Superior temporal gyrus (tissue), 1 donor: ENCODE data around the gene RNASE4.
"Not testable (repeated sequence)": the region's sequence is repeated elsewhere in the genome, so short reads cannot be mapped to it uniquely, and the experiment has no call there.

ENCODE experiments used
- DNase-seq: peaks from one replicate; pipeline ENCODE4 v3.0.0-alpha.2; 2016; ENCODE audit errors: extremely low spot score

Gene RNASE4, protein sequence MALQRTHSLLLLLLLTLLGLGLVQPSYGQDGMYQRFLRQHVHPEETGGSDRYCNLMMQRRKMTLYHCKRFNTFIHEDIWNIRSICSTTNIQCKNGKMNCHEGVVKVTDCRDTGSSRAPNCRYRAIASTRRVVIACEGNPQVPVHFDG

DNA sequence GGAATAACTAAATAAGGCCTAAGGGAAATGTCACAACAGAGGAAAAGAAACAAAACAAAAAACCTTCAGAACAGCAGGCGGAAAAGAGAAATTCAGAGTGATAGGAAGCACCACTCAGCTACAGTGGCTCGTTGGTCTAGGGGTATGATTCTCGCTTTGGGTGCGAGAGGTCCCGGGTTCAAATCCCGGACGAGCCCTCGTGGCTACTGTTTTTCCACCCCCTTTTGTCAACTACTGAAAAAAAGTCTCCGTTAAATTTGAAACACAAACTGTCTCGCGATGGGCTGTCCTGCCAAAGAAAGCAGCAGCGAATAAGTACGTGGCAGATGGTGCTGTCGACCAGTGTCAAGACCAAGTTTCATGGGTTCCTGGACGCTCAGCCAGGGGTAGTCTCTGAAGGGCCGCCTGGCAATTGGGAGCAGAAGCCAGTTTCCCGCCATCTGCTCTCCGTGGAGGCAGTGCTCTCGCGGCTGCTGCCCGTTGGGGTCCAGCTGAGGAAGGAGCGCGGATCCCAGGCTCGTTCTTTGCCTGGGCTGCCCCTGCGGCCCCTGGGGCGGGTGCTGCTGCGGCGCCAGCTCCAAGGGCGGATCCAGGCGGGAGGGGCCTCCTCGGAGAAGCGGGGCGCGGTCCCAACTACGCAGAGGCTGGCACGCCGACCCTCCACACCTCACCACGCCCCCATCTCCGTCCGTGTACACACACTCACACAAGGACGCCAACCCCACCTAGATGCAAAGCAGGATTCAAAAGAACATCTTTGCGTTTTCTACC is at the start of gene RNASE4:
RNASE4 (plus strand) TSS at position 670 of the 771 bp plus-strand sequence. CDS start 14,812 bp downstream, outside the sequence.
- peak; percentile 95 for DNase-seq

DNA sequence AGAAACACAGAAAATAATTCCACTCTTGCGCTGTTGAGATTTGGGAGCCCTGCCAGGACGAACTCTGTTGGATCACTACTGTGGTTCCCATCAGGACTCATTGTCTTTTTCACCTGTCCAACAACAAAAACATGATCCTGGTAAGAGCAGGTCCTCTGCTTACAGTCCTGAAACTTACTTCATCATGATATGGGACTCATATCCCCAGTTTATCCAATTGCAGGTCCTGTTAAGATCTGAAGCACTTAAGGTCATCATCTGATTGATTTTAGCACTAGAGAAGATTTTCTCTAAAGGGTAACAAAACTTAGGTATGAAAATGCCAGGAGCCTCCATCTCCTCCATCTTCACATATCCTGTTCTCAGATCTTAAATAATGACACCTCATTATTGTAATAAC is 42.8 kb upstream of the RNASE4 start, which contains the start of gene OR6S1:
OR6S1 (minus strand) TSS at position 101 of the 400 bp plus-strand sequence; CDS start at position 101, 0 bp downstream.
- DNase-seq, result no peak

DNA sequence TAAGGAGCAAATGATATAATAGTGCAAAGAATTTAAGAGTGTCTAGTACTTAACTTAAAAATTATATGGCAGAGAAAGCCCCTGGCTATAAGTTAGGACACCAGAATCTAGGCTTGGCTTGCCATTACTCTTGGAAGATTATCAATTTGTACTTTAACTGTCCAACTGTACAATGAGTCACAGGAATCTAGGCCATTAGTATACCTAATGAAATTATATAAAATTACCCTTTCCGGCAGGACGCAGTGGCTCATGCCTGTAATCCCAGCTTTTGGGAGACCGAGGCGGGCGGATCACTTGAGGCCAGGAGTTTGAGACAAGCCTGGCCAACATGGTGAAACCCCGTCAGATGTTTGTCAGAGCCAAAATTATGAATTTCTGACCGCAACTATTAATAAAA is 42.2 kb upstream of the RNASE4 start:
- no peak for DNase-seq

DNA sequence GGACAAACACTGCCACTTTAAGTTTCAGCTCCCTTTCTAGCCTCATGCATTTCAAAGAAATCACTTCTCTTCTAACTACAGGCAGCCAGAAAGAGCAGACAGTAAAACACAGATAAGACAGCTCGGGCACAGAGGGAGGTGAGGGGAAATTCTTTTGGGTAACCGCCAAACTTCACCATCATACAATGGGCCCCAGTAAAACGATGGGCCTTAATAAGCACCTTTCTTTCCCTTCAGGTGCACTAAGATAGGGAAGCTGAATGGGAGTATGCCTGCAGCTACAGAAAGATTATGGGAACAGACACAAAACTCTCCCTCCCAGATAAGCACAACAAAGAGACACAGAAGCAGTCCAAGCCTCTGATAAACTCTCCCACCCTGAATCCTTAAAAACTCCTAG is 41.6 kb upstream of the RNASE4 start:
- not testable (repeated sequence) for DNase-seq

DNA sequence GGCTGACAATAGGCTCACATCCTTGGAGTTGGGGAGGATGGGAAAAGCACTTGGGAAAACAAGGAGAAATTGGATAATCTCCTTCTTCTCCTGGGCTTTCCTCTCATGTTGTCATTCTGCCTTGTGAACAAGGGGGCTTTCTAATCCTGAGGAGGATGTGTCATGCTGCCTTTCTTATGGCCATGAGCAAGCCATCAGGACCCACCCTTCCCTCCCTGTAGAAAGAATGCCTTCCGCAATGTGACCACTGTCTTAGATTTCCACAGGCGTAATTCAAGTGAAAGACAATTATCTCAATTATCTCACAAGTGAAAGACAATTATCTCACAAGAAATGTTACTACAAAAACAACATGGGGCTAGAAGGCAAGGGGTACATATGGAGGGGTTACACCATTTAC is 39.8 kb upstream of the RNASE4 start:
- no peak for DNase-seq

DNA sequence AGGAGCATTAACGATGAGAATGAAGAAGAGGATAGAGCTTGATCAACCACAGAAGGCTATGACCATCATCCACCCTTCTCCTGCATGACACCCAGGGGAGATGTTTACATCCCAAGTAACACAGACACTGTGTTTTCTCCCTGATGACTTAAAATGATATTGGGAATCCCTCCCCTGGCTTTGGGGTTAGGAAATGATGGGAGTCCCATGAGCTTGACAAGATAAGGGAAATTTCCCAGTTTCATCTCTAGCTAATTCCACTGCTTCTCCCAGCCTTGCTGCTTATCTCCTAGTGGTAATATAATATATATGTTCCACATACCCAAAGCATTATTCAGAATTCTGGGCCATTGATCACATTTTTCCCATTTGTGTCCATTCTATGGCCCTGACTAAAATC is 38.9 kb upstream of the RNASE4 start:
- no peak for DNase-seq

DNA sequence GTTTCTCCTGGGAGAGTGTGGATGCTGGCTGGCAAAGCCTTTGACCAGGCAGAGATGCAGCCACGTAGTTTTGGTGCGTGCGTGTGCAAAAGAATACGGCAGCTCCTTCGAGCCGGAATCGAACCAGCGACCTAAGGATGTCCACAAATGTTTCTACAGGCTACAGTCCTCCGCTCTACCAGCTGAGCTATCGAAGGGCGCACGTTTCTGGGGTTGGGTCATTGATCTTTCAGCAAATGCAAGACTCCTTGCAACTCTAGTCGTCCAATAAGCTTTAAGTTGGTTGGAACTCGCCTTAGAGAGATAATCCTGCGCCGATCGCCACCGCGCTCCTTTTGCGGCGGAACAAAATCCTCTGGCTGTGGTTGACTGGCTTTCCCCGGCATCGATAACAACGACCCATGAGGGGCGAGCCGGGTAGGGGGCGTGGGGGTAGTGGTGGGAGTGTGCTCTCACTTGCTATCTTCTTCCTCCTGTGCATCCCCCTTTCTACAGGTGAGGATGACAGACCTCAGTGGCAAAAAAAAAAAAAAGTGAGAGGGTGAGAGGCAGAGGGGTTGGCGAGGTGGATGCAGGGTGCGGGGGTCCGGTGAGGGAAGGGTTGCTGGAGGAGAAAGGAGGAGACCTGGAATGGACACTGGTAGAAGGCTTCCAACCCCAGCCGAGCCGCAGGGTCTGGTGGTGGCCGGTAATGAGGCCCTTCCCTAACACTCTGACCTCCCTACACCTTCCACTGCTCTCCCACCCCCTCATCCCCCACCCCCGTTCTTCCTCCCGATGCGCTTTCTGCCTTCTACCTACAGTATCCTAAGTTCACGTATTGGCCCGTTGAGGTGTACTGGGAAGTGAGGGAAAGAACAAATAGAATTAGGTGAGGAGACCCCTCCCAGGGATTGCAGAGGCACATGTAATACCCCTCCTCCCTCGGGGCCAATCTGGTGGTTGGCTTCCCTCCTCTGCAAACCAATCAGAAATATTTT is 31.1 kb upstream of the RNASE4 start:
- no peak for DNase-seq

DNA sequence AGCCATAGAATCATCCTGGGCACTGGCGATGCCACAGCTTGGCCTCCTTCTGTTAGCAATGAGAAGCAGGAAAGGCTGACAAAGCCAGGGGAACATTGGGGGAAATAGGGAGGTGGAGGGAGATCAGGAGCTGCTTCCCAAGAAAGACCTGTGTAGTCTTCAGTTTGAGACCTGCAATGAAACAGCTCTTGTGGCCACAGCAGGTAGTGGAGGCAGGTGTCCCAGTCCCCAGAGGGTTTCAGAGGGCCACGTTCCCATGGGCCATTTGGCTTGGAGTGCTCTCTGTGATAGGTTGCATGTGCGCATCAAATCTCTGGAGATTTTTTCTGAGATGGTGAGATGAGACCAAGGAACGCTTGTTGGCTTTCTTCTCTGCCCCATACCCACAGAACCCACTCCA is 28.5 kb upstream of the RNASE4 start:
- no peak for DNase-seq

DNA sequence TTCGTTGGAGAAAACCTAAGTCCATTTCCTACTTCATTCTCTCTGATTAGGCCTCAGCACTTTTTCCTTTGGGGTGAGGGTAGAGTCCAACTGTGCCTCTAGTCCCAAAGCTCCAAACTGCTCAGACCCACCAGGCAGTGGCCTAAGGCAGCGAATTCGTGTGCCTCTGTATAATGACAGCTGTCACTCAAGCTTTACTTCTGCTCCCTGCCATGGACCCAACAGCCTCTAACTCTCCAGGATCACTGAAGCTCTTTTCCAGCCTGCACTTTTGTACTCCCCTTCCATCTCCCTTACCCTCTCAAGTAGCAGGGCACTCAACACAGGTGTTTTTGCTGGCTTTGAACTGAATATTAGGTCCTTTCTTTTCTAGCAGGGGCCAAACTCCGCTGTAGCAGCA is 28.1 kb upstream of the RNASE4 start:
- no peak for DNase-seq

DNA sequence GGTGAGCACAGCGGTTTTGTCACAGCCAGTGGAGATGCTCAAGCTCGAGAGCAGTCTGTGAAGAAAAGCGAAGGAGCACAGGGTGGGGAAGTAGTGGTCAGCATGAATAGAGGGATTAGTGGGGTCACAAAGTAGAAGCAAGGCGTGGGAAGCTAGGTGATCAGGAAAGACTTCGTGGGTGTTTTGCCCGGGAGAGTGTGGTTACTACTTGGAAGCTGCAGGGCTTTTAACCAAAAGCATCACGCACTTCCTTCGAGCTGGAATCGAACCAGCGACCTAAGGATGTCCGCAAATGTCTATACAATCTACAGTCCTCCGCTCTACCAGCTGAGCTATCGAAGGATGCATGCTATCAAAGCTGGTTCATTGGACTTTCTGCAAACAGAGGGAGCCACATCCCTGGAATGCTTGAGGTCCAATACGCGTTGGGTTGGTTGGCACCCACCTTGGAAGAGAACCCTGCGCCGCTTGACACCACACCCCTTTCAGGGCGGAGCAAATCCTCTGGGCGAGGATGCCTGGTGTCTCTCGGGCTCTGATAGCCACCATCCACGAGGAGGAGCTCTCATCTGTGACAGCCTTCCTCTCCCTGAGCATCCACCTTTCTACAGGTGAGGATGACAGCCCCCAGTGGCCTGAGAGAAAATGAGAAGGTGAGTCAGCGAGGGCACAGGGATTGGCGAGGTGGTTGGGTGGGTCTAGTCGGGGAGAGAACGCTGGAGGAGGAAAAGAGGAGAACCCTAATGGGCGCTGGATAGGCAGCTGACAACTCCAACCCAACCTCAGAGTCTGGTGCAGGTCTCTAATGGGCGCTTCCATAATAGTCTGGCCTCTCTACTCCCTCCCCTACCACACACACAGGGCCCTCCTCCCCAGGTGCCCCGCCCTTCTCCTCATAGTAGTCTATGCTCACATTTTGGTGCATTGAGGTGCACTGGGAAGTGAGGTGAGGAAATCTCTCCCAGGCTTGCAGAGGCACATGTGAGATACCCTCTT is 26.8 kb upstream of the RNASE4 start:
- no peak for DNase-seq

DNA sequence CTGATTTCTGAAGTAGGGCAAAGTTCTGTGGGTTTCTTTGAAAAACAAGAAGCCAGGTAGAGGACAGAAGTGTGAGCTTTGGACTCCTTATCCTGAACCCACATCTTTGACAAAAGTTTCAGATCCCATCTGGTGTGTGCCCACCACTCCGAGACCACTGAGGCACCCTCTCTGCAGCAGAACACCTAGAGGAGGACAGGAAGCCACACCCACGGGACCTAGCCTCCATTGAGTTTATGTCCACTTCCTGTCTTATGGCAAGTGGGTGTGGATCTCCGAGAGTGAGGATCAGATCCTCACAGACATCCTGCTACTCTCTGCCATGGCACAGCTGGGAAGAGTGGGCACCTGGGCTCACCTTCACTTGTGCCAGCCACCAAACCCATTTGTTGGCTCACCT is 26.1 kb upstream of the RNASE4 start:
- no peak for DNase-seq

DNA sequence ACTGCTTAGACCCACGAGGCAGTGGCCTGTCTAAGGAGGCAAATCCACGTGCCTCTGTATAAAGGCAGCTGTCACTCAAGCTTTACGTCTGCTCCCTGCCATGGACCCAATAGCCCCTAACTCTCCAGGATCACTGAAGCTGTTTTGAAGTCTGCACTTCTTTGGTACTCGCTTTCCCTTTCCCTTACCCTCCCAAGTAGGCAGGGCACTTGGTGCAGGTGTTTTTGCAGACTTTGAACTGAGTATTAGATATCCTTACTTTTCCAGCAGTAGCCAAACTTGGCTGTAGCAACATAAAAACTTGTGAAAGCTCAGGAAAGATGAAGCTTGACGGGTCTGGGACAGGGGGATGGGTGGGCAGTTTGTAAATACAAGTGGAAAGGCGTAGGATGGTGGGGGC is 25.0 kb upstream of the RNASE4 start:
- DNase-seq, result no peak

DNA sequence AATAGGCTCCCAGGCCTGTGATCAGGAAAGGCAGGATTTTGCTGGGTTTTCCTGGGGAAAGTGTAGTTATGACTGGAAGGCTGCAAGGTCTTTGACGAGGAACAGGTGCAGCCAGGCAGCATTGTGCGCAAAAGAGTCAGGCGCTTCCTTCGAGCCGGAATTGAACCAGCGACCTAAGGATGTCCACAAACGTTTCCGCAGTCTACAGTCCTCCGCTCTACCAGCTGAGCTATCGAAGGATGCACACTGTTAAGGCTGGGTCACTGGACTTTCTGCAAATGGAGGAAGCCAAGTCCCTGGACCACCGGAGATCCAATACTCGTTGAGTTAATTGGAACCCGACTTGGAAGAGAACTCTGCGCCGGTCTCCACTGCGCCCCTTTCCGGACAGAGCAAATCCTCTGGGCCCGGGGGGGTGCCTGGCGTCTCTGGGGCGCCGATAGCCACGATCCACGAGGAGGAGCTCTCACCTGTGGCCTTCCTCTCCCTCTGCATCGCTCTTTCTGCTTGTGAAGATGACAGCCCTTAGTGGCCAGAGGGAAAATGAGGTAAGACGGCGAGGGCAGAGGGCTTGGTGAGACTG is 24.5 kb upstream of the RNASE4 start:
- no peak for DNase-seq

DNA sequence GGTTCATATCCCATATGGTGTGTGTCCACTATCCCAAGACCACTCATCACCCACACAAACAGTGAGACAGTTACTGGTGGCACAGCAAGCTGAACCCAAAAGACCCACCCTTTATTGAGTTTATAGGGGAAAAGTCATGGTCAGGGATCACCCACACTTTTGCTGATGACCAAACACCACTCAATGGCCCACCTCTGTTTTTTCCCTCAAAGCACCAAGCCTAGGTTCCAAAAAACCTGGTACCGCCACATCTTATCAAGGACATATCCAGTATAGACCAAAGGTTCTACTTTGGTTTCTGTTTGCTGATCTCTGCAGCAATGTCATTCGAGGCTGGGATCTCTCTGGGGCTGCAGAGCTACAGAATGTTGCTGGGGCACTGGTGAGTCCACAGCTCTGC is 23.2 kb upstream of the RNASE4 start:
- DNase-seq, result no peak

DNA sequence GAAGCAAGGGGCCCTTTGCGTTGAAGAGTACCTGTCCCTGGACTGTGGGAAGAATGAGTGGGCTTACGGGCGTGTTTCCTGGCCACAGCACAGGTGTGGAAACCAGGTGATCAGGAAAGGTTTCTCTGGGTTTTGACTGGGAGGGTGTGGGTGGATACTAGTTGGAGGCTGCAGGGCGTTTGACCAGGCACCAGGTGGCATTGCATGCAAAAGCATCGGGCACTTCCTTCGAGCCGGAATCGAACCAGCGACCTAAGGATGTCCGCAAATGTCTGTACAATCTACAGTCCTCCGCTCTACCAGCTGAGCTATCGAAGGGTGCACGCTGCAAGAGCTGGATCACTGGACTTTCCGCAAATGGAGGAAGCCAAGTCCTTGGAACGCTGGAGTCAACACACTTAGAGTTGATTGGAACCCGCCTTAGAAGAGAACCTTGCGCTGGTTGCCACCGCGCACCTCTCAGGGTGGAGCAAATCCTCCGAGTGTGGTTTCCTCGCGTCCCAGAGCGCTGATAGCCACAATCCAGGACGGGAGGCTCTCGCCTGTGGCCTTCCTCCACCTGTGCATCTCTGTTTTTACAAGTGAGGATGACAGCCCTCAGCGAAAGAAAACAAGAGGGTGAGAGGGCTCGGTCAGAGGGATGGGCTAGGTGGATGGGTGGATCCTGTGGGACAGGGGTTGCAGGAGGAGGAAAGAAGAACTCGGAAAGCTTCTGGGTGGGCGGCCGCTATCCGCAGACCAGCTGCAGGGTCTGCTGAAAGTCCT is 21.2 kb upstream of the RNASE4 start:
- peak; percentile 67 for DNase-seq

DNA sequence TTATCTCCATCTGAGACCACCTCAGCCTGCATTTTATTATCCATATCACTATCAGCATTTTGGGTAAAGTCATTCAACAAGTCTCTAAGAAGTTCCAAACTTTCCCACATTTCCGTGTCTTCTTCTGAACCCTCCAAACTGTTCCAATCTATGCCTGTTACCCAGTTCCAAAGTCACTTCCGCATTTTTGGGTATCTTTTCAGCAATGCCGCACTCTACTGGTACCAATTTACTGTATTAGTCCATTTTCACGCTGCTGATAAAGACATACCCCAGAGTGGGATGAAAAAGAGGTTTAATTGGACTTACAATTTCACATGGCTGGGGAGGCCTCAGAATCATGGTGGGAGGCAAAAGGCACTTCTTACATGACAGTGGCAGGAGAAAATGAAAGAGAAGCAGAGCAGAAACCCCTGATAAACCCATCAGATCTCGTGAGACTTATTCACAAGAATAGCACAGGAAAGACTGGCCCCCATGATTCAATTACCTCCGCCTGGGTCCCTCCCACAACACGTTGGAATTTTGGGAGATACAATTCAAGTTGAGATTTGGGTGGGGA is 17.9 kb upstream of the RNASE4 start:
- DNase-seq, result not testable (repeated sequence)

DNA sequence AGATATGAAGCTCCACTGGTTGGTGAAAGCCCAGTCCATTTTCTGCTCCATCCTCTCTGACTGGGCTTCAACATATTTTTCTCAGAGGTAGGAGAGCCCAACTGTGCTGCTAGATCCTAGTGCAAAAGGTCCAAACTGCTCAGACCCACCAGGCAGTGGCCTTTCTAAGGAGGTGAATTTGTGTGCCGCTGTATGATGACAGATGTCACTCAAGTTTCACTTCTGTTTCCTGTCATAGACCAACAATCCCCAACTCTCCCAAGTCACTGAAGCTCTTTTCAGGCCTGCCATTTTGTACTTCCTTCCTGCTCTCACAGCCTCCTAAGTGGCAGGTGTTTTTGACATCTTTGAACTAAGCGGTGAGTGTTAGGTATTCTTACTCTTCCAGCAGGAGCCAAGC is 16.4 kb upstream of the RNASE4 start:
- no peak for DNase-seq

DNA sequence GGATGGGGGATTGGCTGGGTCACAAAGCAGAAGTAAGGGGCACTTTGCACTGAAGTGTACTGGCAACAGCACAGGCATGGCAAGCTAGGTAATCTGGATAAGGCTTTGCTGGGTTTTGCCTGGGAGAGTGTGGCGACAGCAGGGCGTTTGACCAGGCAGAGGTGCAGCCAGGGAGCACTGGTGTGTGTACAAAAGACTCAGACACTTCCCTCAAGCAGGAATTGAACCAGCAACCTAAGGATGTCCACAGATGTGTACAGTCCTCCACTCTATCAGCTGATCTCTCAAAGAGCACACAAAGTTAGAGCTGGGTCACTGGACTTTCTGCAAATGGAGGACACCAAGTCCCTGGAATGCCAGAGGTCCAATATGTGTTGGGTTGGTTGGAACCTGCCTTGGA is 15.4 kb upstream of the RNASE4 start:
- no peak for DNase-seq

DNA sequence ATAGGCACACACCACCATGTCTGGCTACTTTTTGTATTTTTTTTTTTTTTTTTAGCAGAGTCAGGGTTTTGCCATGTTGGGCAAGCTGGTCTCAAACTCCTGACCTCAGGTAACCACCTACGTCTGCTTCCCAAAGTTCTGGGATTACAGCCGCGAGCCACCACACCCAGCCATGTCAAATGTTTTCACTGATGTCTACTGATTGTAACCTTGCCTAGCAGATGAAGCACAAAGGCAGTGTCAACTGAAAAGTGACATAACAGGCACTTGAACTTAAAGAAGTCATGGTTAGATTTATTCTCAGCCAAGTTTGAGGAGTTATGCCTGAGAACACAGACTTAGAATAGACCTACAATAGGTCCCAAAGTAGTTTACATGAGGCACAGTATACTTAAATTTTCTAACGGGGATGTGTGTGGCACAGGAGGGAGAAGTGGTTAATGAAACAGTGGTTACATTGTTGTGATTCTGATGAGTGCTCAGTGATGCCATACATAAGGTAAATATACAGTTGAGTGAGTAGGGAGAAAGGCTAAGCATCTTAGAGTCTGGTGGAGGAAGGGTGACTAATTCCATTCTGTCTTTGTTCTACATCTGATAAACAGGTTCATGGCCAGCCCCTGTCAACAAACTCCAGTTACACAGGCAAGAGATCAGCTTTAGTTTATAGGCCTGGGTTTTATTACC is 12.6 kb upstream of the RNASE4 start:
- no peak for DNase-seq
